ENCODE data around the gene HOXC5.

HOXC5 gene

GRCh38 chr12:54049108-54049507, 16.3 kb downstream of the HOXC5 start:
- FAIRE-seq: no peak

- FAIRE-seq: no peak
Measured at GRCh38 chr12:54050482-54050810, 17.6 kb downstream of the HOXC5 start.

GRCh38 chr12:54051026-54051842, 18.4 kb downstream of the HOXC5 start:
- no peak for FAIRE-seq

- FAIRE-seq: no peak
Measured at GRCh38 chr12:54051874-54052437, 19.1 kb downstream of the HOXC5 start.

- FAIRE-seq: no peak
Measured at GRCh38 chr12:54052438-54053002, 19.7 kb downstream of the HOXC5 start.

GRCh38 chr12:54053003-54053750, 20.3 kb downstream of the HOXC5 start:
- no peak for FAIRE-seq

GRCh38 chr12:54053751-54054741, 21.2 kb downstream of the HOXC5 start, which contains the start of gene HOXC4:
HOXC4 (plus strand) TSS chr12:54053835; CDS start chr12:54053923, 88 bp downstream.
- no peak for FAIRE-seq

GRCh38 chr12:54054742-54055194, 21.9 kb downstream of the HOXC5 start:
- no peak for FAIRE-seq

GRCh38 chr12:54055552-54055951, 22.7 kb downstream of the HOXC5 start:
- no peak for FAIRE-seq

- FAIRE-seq: no peak
Measured at GRCh38 chr12:54056110-54056509, 23.3 kb downstream of the HOXC5 start.

GRCh38 chr12:54058128-54058768, 25.4 kb downstream of the HOXC5 start:
- FAIRE-seq: no peak

- FAIRE-seq: no peak
Measured at GRCh38 chr12:54059668-54060067, 26.8 kb downstream of the HOXC5 start.

- no peak for FAIRE-seq
Measured at GRCh38 chr12:54060174-54060974, 27.5 kb downstream of the HOXC5 start.

GRCh38 chr12:54060975-54061778, 28.3 kb downstream of the HOXC5 start:
- no peak for FAIRE-seq

- no peak for FAIRE-seq
Measured at GRCh38 chr12:54065677-54066076, 32.8 kb downstream of the HOXC5 start.

GRCh38 chr12:54066408-54066807, 33.6 kb downstream of the HOXC5 start:
- FAIRE-seq: no peak

GRCh38 chr12:54068418-54069070, 35.7 kb downstream of the HOXC5 start:
- no peak for FAIRE-seq

GRCh38 chr12:54071942-54072341, 39.1 kb downstream of the HOXC5 start:
- FAIRE-seq: no peak

GRCh38 chr12:54074308-54074707, 41.5 kb downstream of the HOXC5 start:
- FAIRE-seq: no peak

Measured in endometrium (tissue), 2 donors.